ENCODE measurements around the gene FAT4. TPM values are rescaled to one million over a fixed set of nuclear protein-coding genes. Genes with fewer than 3 reads are reported as not detected.
A peak's percentile ranks its signal among the peaks of the same experiment; 100 is the strongest.

The FAT4 gene
- total RNA-seq, 1 experiment from 2014 or later = 0.71 TPM

DNA sequence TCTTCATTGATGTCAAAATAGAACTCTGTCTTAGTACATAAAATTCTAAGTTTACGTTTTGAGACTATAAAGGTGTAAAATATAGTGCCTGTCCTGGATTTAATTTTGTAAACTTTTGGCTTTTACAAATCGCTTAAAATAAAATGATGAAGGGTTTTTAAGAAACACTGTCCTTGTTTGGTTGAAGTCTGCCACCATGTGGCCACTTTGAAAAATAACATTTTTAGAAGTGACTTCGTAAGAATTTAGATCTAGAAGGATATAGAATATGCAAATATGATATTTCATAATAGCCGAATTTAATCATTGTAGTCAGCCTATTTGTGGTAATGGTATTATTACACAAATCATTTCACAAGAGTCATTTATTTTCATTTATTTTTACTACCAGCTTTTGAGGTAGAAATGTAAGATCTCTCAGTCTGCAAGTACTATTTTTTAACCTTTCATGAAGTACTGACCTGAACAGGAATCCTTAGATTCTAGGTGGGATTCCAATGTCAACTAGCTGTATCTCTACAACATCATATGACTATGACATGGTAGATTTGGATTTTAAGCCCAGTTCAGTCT lies 31.0 kb upstream of the FAT4 start:
- peak overlapping the region; percentile 40 for H2AFZ ChIP-seq (ENCODE audit: low read depth, low read length, poor library complexity, severe bottlenecking)
- POLR2A ChIA-PET = no interaction called here
- no peaks in the 10 kb centered on the region for H3K79me2 ChIP-seq (ENCODE audit: insufficient read depth, low read length)
- peak; percentile 18 for DNase-seq (ENCODE audit: low read depth, low spot score)
- intact Hi-C loops (cut with micrococcal nuclease) = loop anchor here (1.0 to 10.0 kb wide), 2 partner anchors 949 to 1509 kb away; no protein-coding TSS in a partner anchor
- no peak overlapping the region for H3K4me2 ChIP-seq (ENCODE audit: low read length)
- BruUV-seq (replicated peaks) = no TSS peak
- H3K27me3 ChIP-seq (ENCODE audit: insufficient read depth, low read length) = no peaks in the 10 kb centered on the region
- RAD21 ChIA-PET (ENCODE audit: low non-redundant PET in 1 of 2, low total read pairs in 2 of 2, uncharacterized antibody in 2 of 2, unreplicated experiment in 2 of 2) = interaction anchor here (1.3 to 2.1 kb wide), 2 partner anchors 949 to 950 kb away, joined by 5 to 6 read pairs; no protein-coding TSS in a partner anchor
- H4K20me1 ChIP-seq (ENCODE audit: insufficient read depth) = no peaks in the 10 kb centered on the region
- peak; percentile 75 for TF ChIP-seq RAD21 (IDR thresholded peaks at IDR 0.05; ENCODE audit: low read depth)
- no peak for TF ChIP-seq TCF7L2 (IDR thresholded peaks at IDR 0.05; ENCODE audit: borderline replicate concordance, extremely low read depth, insufficient read depth, insufficient read length)
- TF ChIP-seq, protein P1, sequence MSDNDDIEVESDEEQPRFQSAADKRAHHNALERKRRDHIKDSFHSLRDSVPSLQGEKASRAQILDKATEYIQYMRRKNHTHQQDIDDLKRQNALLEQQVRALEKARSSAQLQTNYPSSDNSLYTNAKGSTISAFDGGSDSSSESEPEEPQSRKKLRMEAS (IDR thresholded peaks at IDR 0.05) = no peak
- TF ChIP-seq, protein P2, sequence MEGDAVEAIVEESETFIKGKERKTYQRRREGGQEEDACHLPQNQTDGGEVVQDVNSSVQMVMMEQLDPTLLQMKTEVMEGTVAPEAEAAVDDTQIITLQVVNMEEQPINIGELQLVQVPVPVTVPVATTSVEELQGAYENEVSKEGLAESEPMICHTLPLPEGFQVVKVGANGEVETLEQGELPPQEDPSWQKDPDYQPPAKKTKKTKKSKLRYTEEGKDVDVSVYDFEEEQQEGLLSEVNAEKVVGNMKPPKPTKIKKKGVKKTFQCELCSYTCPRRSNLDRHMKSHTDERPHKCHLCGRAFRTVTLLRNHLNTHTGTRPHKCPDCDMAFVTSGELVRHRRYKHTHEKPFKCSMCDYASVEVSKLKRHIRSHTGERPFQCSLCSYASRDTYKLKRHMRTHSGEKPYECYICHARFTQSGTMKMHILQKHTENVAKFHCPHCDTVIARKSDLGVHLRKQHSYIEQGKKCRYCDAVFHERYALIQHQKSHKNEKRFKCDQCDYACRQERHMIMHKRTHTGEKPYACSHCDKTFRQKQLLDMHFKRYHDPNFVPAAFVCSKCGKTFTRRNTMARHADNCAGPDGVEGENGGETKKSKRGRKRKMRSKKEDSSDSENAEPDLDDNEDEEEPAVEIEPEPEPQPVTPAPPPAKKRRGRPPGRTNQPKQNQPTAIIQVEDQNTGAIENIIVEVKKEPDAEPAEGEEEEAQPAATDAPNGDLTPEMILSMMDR (IDR thresholded peaks at IDR 0.05 in 2 of 3, conservative IDR thresholded peaks at IDR 0.05 in 1 of 3; ENCODE audit: borderline replicate concordance in 1 of 3, insufficient read depth in 1 of 3, low read depth in 2 of 3, low read length in 2 of 3) = peak; percentile 22 to 68 (median 55); a peak in 4 of 6 replicates
- no peak for TF ChIP-seq SP1 (IDR thresholded peaks at IDR 0.05; ENCODE audit: low read depth)
- H3K9me2 ChIP-seq (ENCODE audit: insufficient read depth) = no peaks in the 10 kb centered on the region
- H3K4me3 ChIP-seq (replicated peaks in 1 of 2; ENCODE audit: low read depth in 1 of 2, low read length in 2 of 2) = no peak overlapping the region
- no peaks in the 10 kb centered on the region for H3K36me3 ChIP-seq (ENCODE audit: control insufficient read depth in 1 of 2, insufficient read depth in 2 of 2, low read length in 2 of 2)
- no peaks in the 10 kb centered on the region for H3K9me3 ChIP-seq (ENCODE audit: control insufficient read depth in 1 of 2, insufficient read depth in 1 of 2, low read depth in 1 of 2, low read length in 2 of 2)
- H3K4me1 ChIP-seq (ENCODE audit: control insufficient read depth in 1 of 2, insufficient read depth in 2 of 2, low read length in 2 of 2) = no peaks in the 10 kb centered on the region
- CTCF ChIA-PET = interaction anchor here (0.8 to 2.6 kb wide), 3 partner anchors 14 to 950 kb away, joined by 3 to 33 read pairs (median 3); no protein-coding TSS in a partner anchor
- H3K27ac ChIP-seq (ENCODE audit: low read depth, low read length) = no peak overlapping the region
- ATAC-seq = peak; percentile 53; the same call in 1 of the 2 replicates
- no peak overlapping the region for H3K9ac ChIP-seq (ENCODE audit: low read length)

DNA sequence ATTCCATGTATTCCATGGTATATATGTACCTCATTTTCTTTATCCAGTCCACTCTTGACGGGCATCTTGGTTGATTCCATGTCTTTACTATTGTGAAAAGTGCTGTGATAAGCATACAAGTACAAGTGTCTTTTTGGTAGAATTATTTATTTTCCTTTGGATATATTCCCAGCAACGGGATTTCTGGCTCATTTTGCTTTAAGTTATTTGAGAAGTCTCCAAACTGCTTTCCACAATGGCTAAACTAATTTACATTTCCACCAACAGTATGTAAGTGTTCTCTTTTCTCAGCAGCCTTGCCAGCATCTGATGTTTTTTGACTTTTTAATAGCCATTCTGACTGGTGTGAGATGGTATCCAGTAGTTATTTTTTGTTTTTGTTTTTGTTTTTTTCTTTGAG lies 17.6 kb upstream of the FAT4 start:
- Histone ChIP-seq H3K9me2 (ENCODE audit: insufficient read depth) (no peaks in the 10 kb centered on the region), H3K4me1 (ENCODE audit: control insufficient read depth in 1 of 2, insufficient read depth in 2 of 2, low read length in 2 of 2) (no peaks in the 10 kb centered on the region), H3K9me3 (ENCODE audit: control insufficient read depth in 1 of 2, insufficient read depth in 1 of 2, low read depth in 1 of 2, low read length in 2 of 2) (no peaks in the 10 kb centered on the region), H2AFZ (ENCODE audit: low read depth, low read length, poor library complexity, severe bottlenecking) (no peak overlapping the region), H3K27me3 (ENCODE audit: insufficient read depth, low read length) (no peaks in the 10 kb centered on the region), H3K79me2 (ENCODE audit: insufficient read depth, low read length) (no peaks in the 10 kb centered on the region), H4K20me1 (ENCODE audit: insufficient read depth) (no peaks in the 10 kb centered on the region), H3K4me3 (replicated peaks in 1 of 2; ENCODE audit: low read depth in 1 of 2, low read length in 2 of 2) (no peak overlapping the region), H3K4me2 (ENCODE audit: low read length) (no peak overlapping the region), H3K27ac (ENCODE audit: low read depth, low read length) (no peak overlapping the region), H3K36me3 (ENCODE audit: control insufficient read depth in 1 of 2, insufficient read depth in 2 of 2, low read length in 2 of 2) (no peaks in the 10 kb centered on the region), H3K9ac (ENCODE audit: low read length) (no peak overlapping the region)
- ATAC-seq (no peak), DNase-seq (ENCODE audit: low read depth, low spot score) (no peak)
- ChIA-PET CTCF (no interaction called here), RAD21 (ENCODE audit: low non-redundant PET in 1 of 2, low total read pairs in 2 of 2, uncharacterized antibody in 2 of 2, unreplicated experiment in 2 of 2) (no interaction called here), POLR2A (no interaction called here)
- BruUV-seq (replicated peaks) = no TSS peak
- intact Hi-C loops (cut with micrococcal nuclease) = no loop called here
- TF ChIP-seq, protein P1 (IDR thresholded peaks at IDR 0.05) = no peak
- TF ChIP-seq CEBPB (IDR thresholded peaks at IDR 0.05; ENCODE audit: low read depth) = no peak
- TF ChIP-seq FOSL1 (IDR thresholded peaks at IDR 0.05; ENCODE audit: low read depth) = no peak
- TF ChIP-seq JUND (IDR thresholded peaks at IDR 0.05) = no peak
- TF ChIP-seq ZFX (IDR thresholded peaks at IDR 0.05) = no peak
- TF ChIP-seq ELF1 (IDR thresholded peaks at IDR 0.05; ENCODE audit: borderline replicate concordance, low read depth) = no peak
- TF ChIP-seq, protein P3, sequence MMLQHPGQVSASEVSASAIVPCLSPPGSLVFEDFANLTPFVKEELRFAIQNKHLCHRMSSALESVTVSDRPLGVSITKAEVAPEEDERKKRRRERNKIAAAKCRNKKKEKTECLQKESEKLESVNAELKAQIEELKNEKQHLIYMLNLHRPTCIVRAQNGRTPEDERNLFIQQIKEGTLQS (IDR thresholded peaks at IDR 0.05) = no peak
- TF ChIP-seq SP1 (IDR thresholded peaks at IDR 0.05; ENCODE audit: low read depth) = no peak
- TF ChIP-seq ZNF274 (IDR thresholded peaks at IDR 0.05; ENCODE audit: low read depth, low read length) = no peak
- no peak for TF ChIP-seq EZH2 (IDR thresholded peaks at IDR 0.05)
- no peak for TF ChIP-seq EGR1 (IDR thresholded peaks at IDR 0.05; ENCODE audit: low read depth)

Data from HCT116 (cell line).